ENCODE results near the gene ZNF398.

Gene ZNF398

GRCh38 chr7:149130572-149131198 lies 16.6 kb upstream of the ZNF398 start:
- H3K27me3 ChIP-seq (ENCODE audit: low read depth, low read length) = no peaks in the 10 kb centered on the region
- H3K9me3 ChIP-seq (ENCODE audit: insufficient read depth, low read length) = peaks cover 12% of the 10 kb centered on the region
- no peak overlapping the region for H2AFZ ChIP-seq (ENCODE audit: low read depth, low read length)
- no peaks in the 10 kb centered on the region for H4K20me1 ChIP-seq (ENCODE audit: insufficient read depth, low read length)
- no peak overlapping the region for H3K9ac ChIP-seq (ENCODE audit: low read length)
- peaks cover 34% of the 10 kb centered on the region for H3K36me3 ChIP-seq (replicated peaks; ENCODE audit: low read depth, low read length)
- H3K27ac ChIP-seq (ENCODE audit: low read length) = no peak overlapping the region
- peaks cover 25% of the 10 kb centered on the region for H3K79me2 ChIP-seq (ENCODE audit: low read length)
- no peak for TF ChIP-seq EZH2phosphoT487 (IDR thresholded peaks at IDR 0.05; ENCODE audit: low read depth)
- no peak for TF ChIP-seq CTCF (IDR thresholded peaks at IDR 0.05; ENCODE audit: low read depth, low read length)
- H3K4me2 ChIP-seq (ENCODE audit: low read length) = no peak overlapping the region
- H3K4me3 ChIP-seq (ENCODE audit: low read length) = no peak overlapping the region
- H3K4me1 ChIP-seq (ENCODE audit: low read length) = peaks cover 6% of the 10 kb centered on the region

GRCh38 chr7:149133028-149133710 lies 14.1 kb upstream of the ZNF398 start:
- Histone ChIP-seq H3K9ac (ENCODE audit: low read length) (no peak overlapping the region), H3K27ac (ENCODE audit: low read length) (no peak overlapping the region), H3K79me2 (ENCODE audit: low read length) (peaks cover 4% of the 10 kb centered on the region), H3K4me2 (ENCODE audit: low read length) (no peak overlapping the region), H3K36me3 (replicated peaks; ENCODE audit: low read depth, low read length) (peaks cover 34% of the 10 kb centered on the region), H4K20me1 (ENCODE audit: insufficient read depth, low read length) (no peaks in the 10 kb centered on the region), H3K4me1 (ENCODE audit: low read length) (peaks cover under 1% of the 10 kb centered on the region), H3K27me3 (ENCODE audit: low read depth, low read length) (no peaks in the 10 kb centered on the region), H3K4me3 (ENCODE audit: low read length) (no peak overlapping the region), H3K9me3 (ENCODE audit: insufficient read depth, low read length) (peaks cover 12% of the 10 kb centered on the region), H2AFZ (ENCODE audit: low read depth, low read length) (no peak overlapping the region)
- TF ChIP-seq CTCF (IDR thresholded peaks at IDR 0.05; ENCODE audit: low read depth, low read length) = no peak
- no peak for TF ChIP-seq EZH2phosphoT487 (IDR thresholded peaks at IDR 0.05; ENCODE audit: low read depth)

- H3K79me2 ChIP-seq (ENCODE audit: low read length) = no peaks in the 10 kb centered on the region
- no peak overlapping the region for H3K4me2 ChIP-seq (ENCODE audit: low read length)
- H3K36me3 ChIP-seq (replicated peaks; ENCODE audit: low read depth, low read length) = peaks cover 19% of the 10 kb centered on the region
- H3K4me3 ChIP-seq (ENCODE audit: low read length) = no peak overlapping the region
- H3K9me3 ChIP-seq (ENCODE audit: insufficient read depth, low read length) = 0 out of 2 replicates have a peak, but pooled peaks cover 2% of the 10 kb centered on the region
- TF ChIP-seq EZH2phosphoT487 (IDR thresholded peaks at IDR 0.05; ENCODE audit: low read depth) (no peak), CTCF (IDR thresholded peaks at IDR 0.05; ENCODE audit: low read depth, low read length) (no peak)
- no peak overlapping the region for H3K9ac ChIP-seq (ENCODE audit: low read length)
- H3K4me1 ChIP-seq (ENCODE audit: low read length) = no peaks in the 10 kb centered on the region
- H3K27me3 ChIP-seq (ENCODE audit: low read depth, low read length) = no peaks in the 10 kb centered on the region
- no peak overlapping the region for H2AFZ ChIP-seq (ENCODE audit: low read depth, low read length)
- no peaks in the 10 kb centered on the region for H4K20me1 ChIP-seq (ENCODE audit: insufficient read depth, low read length)
- H3K27ac ChIP-seq (ENCODE audit: low read length) = no peak overlapping the region
Measured at GRCh38 chr7:149136118-149136517, 11.1 kb upstream of the ZNF398 start.

GRCh38 chr7:149140831-149141230 lies 6.4 kb upstream of the ZNF398 start:
- Histone ChIP-seq H4K20me1 (ENCODE audit: insufficient read depth, low read length) (no peaks in the 10 kb centered on the region), H3K4me3 (ENCODE audit: low read length) (no peak overlapping the region), H3K9ac (ENCODE audit: low read length) (no peak overlapping the region), H3K9me3 (ENCODE audit: insufficient read depth, low read length) (no peaks in the 10 kb centered on the region), H3K4me2 (ENCODE audit: low read length) (no peak overlapping the region), H3K27me3 (ENCODE audit: low read depth, low read length) (no peaks in the 10 kb centered on the region), H3K36me3 (replicated peaks; ENCODE audit: low read depth, low read length) (peaks cover 16% of the 10 kb centered on the region), H3K79me2 (ENCODE audit: low read length) (peaks cover 10% of the 10 kb centered on the region), H3K27ac (ENCODE audit: low read length) (no peak overlapping the region), H2AFZ (ENCODE audit: low read depth, low read length) (no peak overlapping the region), H3K4me1 (ENCODE audit: low read length) (peaks cover 9% of the 10 kb centered on the region)
- TF ChIP-seq EZH2phosphoT487 (IDR thresholded peaks at IDR 0.05; ENCODE audit: low read depth) (no peak), CTCF (IDR thresholded peaks at IDR 0.05; ENCODE audit: low read depth, low read length) (no peak)

All from OCI-LY3 (cell line).